Measurements from ENCODE around the gene CLEC3B.

The CLEC3B gene

DNA sequence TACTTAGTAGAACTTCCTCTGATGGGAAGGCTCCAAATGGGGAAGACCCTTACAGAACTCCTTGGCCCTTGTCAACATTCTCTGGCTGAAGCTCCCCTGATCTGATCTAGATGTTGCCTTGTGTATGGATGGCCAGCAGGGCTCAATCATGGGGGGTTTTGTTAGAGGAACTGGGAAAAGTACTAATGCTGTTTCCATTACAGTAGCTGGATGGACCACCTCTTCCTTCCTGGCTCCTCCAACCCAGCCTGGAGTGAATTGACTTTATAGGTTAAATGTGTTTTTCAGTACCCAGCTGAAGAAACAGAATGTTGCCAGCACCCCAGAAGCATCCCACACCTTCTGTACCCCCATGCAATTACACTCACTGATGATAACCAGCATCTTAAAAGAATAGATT is 22.7 kb upstream of the CLEC3B start:
- no peak for DNase-seq (ENCODE audit: low read depth, low spot score)

GRCh38 chr3:45003859-45004258 is 22.2 kb upstream of the CLEC3B start:
- DNase-seq (ENCODE audit: low read depth, low spot score): no peak

DNA sequence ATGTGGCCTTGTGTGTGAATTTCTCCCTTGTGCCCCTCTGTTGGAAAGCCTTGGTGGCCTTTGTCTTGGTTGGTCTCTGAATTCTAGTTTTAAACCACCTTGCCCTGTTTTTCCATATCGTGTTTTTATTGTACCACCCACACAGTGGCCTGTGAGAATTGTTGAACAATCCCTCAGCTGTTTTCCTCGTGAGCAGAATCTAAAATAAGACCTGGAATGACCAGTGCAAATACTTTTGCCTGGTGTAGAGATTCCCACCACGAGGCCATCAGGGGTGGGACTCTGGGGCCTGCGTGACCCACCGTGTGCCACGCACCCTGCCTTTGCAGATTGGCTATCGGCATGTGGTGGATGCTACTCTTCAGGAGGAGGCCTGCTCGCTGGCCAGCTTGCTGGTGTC is 19.0 kb upstream of the CLEC3B start:
- DNase-seq (ENCODE audit: low read depth, low spot score): no peak

DNA sequence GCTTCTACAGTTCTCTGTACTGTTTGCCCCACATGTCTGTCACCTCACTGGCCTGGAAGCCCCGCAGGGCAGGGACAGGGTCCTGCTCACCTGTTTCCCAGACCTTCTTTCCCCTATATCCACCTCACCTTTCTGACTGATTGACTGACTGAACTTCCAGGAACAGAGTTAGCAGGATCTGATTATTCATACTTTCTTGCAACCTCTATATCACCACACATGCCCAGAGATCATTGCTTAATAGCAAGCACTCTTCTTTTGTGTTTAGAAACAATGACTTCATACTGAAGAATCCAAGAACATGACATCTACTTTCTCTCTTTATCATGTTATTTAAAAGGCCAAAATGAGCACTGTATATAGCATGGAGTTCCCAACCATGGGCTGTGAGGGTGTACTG is 18.0 kb upstream of the CLEC3B start:
- no peak for DNase-seq (ENCODE audit: low read depth, low spot score)

DNA sequence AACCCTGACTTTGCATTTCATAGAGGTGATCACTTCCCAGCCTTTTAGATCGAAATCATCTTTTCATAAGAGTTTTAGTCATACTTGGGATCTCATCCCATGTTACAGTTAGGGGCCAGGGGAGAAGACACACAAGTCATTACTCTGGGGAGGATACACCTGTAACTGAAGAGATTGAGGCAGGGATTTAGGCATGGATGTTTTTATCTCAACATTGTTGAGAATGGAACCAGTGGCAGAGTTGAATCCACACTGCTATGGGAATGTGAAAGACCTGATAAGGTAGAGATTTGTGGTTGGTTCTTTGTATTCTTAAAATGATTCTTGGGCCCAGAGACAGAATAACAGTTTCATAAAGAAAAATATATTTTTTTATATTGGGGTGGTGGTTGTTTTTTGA is 16.2 kb upstream of the CLEC3B start:
- DNase-seq (ENCODE audit: low read depth, low spot score): no peak

DNA sequence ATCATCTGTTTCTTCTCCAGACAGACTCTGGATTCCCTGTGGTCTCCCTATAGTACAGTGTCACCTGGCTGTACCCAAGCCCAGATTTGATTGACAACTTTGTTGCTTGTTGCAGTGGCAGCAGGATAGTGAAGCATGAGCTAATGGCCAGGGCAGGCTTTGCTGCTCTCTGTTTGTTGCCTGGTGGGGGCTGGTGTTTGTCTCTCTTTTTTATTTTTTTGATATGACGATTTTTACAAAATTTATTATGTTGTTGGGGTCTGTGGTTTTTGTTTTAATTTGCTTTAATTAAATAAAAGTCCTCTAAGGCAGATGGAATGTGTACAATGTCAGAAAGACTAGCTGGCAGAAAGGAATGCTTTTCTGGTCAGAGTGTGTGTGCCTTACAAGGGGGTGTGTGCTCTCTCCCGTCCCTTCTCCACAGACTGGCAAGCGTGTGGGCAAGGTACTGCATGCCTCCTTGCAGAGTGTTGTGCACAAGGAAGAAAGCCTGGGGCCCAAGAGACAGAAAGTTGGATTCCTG is 15.2 kb upstream of the CLEC3B start:
- no peak for DNase-seq (ENCODE audit: low read depth, low spot score)

- peak; percentile 72 for DNase-seq (ENCODE audit: low read depth, low spot score)
Observed at GRCh38 chr3:45011756-45012508, 14.2 kb upstream of the CLEC3B start.

GRCh38 chr3:45012577-45012976 is 13.5 kb upstream of the CLEC3B start:
- DNase-seq (ENCODE audit: low read depth, low spot score): no peak

DNA sequence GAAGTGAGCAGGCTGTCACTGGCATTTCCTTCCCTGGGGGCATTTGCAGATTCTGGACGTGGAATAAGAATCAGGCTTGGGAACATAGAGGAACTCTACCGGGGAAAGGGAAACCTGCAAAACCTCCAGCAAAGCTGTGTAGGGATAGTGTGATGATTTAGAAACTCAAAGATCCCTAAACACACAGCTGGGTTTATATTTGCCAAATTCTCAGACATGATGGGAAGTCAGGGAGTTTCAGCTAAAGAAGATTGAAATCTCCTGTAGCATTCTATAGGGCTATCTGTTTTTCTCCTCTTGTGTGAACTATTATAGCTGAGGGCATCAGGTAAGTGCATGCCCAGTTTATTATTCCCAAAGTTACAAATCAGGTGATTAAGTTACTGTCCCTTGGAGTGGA is 9.2 kb upstream of the CLEC3B start:
- DNase-seq (ENCODE audit: low read depth, low spot score): no peak

GRCh38 chr3:45017821-45018220 is 8.3 kb upstream of the CLEC3B start:
- no peak for DNase-seq (ENCODE audit: low read depth, low spot score)

DNA sequence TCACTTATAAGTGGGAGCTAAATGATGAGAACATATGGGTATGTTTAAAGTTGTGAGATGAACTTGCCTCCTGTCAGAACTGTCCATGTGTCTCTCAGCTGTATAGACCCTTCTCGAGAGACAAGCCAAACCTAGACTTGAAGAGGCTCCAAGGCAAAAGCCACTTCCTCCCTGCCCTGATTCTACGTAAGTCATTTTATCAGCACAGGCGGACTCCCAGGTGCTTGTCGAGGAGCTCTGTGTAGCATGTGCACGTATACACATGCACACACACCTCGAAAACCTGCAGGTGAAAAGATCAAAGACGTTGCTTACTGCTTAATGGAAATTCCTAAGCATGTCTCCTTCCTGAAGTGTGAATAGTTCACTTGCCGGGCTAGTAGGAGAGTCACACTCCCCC is 5.6 kb upstream of the CLEC3B start:
- DNase-seq (ENCODE audit: low read depth, low spot score): no peak

- no peak for DNase-seq (ENCODE audit: low read depth, low spot score)
Observed at GRCh38 chr3:45021524-45022297, 4.4 kb upstream of the CLEC3B start.

DNA sequence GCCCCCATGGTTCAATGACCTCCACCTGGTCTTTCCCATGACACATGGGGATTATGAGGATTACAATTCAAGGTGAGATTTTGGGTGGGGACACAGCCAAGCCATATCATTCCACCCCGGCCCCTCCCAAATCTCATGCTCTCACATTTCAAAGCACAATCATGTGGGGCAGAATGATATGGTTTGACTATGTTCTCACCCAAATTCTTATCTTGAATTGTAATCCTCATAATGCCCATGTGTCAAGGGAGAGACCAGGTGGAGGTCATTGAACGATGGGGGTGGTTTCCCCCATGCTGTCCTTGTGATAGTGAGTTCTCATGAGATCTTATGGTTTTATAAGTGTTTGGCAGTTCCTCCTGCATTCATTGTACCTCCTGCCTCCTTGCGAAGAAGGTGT is 2.4 kb upstream of the CLEC3B start:
- no peak for DNase-seq (ENCODE audit: low read depth, low spot score)

GRCh38 chr3:45024542-45025255 is 1.4 kb upstream of the CLEC3B start:
- DNase-seq (ENCODE audit: low read depth, low spot score): no peak

- no peak for DNase-seq (ENCODE audit: low read depth, low spot score)
Observed at GRCh38 chr3:45026957-45027356, 854 bp downstream of the CLEC3B start.

- DNase-seq (ENCODE audit: low read depth, low spot score): no peak
Observed at GRCh38 chr3:45027441-45027840, 1.3 kb downstream of the CLEC3B start.

DNA sequence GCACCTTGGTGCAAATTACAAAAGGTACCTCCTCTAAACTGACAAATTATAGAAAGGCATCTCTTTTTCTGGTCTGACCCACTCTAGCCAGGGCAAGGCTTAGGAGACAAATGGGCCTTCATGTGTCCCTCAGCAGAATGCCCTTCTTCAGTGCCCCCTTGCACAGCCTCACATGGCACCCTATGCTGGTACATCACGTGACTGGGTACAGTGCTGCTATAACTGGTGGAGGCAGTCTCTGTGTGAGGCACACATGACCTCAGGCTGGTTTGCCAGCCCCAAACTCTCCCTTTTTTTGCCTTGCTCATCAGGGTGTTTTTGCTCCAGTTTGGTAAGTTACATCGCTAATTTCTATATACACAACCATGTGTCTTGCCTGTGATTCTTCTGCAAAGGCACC is 3.1 kb downstream of the CLEC3B start:
- DNase-seq (ENCODE audit: low read depth, low spot score): no peak

- DNase-seq (ENCODE audit: low read depth, low spot score): no peak
Observed at GRCh38 chr3:45029661-45030060, 3.6 kb downstream of the CLEC3B start.

GRCh38 chr3:45031531-45031930 is 5.4 kb downstream of the CLEC3B start:
- no peak for DNase-seq (ENCODE audit: low read depth, low spot score)

- DNase-seq (ENCODE audit: low read depth, low spot score): no peak
Observed at GRCh38 chr3:45032113-45032512, 6.0 kb downstream of the CLEC3B start.

GRCh38 chr3:45033791-45034190 is 7.7 kb downstream of the CLEC3B start:
- no peak for DNase-seq (ENCODE audit: low read depth, low spot score)

DNA sequence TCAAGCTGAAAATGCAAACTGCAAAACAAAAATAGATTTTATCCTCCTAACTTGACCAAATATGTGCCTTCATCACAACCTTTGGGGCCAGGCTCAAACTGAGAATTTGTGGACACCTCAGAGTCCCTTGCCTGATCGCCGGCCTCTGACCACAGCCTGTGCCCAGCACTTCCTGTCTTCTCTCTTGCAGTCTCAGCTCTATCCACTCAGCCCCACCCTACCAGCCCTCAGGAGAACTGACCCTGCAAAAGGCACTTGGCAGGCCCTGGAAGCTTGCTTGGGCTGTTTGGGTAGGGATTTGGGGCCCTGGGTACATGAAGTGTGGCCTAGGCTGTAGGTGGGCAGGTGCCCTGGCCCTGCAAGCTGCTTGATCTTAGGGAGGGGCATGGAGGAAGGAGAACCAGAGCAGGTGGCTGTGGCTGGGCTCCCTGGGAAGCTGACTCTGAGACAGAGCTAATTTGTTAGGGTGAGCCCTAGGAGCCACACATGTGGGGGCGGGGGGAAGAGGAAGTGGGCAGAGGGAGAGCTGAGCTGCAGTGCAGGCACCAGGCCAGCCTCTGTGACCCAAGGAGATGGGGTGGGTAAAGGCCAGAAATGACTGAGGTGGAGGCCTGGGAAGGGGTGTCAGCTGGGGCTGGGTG is 8.6 kb downstream of the CLEC3B start:
- DNase-seq (ENCODE audit: low read depth, low spot score): no peak
